ENCODE measurements around the gene MIOX.

MIOX gene

GRCh38 chr22:50486561-50487289 is at the start of gene MIOX:
TSS of gene MIOX (plus strand) at chr22:50486859. CDS start at chr22:50486898, 39 bp downstream.
- no peak for DNase-seq

- no peak for DNase-seq
Observed at GRCh38 chr22:50437511-50438304, 49.0 kb upstream of the MIOX start.

GRCh38 chr22:50438305-50439275 is 48.1 kb upstream of the MIOX start:
- DNase-seq, result no peak

DNA sequence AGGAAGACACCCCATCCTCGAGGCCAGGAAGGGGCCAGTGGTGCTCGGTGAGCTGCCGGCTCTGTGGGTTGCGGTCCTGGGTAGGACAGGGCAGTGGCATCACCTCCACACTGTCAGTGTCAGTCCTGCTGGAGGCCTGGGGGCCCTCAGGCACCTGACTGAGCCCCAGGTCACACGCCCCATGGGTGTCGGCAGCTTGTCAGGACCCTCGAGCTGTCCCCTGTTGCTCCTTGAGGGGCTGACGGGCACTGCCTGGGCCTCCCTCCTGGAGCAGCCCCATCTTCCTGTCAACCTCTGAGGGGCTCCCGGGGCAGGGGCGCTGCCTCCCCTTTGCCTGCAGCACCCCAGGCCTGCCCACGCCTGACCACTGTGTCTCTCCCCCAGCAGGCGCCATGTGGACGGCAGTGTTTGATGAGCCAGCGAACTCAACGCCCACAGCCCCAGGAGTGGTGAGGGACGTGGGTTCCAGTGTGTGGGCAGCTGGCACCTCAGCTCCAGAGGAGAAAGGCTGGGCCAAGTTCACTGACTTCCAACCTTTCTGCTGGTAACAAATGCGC is 47.3 kb upstream of the MIOX start:
- no peak for DNase-seq

GRCh38 chr22:50439871-50440331 is 46.8 kb upstream of the MIOX start:
- DNase-seq, result no peak

DNA sequence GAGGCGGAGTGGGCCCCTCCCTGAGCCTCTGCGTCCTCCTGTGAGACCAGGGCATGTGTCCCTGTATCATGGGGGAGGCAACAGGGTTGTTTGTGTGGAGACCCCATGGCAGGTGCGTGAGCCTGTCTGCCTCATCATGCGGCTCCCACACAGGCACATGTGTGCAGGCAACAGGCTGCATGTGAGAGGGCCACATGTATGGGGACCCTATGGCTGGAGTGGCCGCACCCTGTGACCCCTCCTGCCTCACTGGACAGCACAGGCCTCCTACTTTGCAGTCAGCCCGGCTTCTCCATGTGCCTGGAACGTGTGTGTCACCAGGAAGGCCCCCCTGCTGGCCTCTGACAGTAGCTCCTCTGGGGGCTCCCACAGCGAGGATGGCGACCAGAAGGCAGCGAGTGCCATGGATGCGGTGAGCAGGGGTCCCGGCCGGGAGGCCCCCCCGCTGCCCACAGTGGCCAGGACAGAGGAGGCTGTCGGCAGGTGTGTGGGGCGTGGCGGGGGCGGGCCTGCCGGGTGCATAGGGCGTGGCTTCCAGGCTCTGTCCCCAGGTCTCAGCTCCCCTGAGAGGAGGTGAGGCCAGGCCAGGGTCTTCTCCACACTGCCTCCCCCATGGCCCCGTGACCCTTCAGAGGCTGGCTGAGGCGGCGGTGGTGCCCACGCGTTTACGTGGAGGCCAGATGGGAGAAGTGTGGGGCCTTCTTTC is 46.0 kb upstream of the MIOX start:
- no peak for DNase-seq

DNA sequence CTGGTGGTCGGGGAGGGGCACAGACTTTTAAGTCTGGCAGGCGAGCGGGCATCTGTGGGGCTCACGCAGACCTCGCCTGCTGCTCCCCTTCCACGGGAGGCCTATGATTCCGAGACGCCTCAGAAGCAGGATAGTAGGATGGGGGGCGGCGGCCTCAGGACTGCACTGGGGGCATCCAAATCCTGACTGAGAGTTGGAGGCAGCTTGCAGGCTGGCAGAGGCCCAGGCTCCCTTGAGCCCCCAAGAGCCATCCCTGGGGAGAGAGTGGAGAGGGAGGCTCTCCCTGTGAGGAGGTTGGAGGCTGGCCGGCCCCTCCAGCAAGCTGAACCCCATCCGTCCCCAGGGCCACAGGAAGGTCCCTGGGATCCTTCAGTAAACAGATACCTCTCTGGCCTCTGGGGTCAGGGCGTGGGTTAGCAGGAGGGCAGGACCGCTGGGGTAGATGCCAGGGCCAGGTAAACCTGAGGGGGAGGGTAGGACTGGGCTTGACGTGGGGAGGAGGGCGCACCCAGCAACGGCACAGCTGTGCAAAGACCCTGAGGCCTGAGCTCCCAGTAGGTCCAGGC is 45.1 kb upstream of the MIOX start:
- DNase-seq, result no peak

GRCh38 chr22:50443197-50443596 is 43.5 kb upstream of the MIOX start:
- DNase-seq, result no peak

- DNase-seq, result no peak
Observed at GRCh38 chr22:50443801-50444625, 42.6 kb upstream of the MIOX start.

- DNase-seq, result no peak
Observed at GRCh38 chr22:50444663-50445062, 42.0 kb upstream of the MIOX start.

- no peak for DNase-seq
Observed at GRCh38 chr22:50445071-50445879, 41.4 kb upstream of the MIOX start.

- no peak for DNase-seq
Observed at GRCh38 chr22:50445880-50446707, 40.6 kb upstream of the MIOX start.

- no peak for DNase-seq
Observed at GRCh38 chr22:50446708-50447575, 39.7 kb upstream of the MIOX start.

GRCh38 chr22:50447576-50448551 is 38.8 kb upstream of the MIOX start:
- no peak for DNase-seq

- no peak for DNase-seq
Observed at GRCh38 chr22:50452649-50453048, 34.0 kb upstream of the MIOX start.

DNA sequence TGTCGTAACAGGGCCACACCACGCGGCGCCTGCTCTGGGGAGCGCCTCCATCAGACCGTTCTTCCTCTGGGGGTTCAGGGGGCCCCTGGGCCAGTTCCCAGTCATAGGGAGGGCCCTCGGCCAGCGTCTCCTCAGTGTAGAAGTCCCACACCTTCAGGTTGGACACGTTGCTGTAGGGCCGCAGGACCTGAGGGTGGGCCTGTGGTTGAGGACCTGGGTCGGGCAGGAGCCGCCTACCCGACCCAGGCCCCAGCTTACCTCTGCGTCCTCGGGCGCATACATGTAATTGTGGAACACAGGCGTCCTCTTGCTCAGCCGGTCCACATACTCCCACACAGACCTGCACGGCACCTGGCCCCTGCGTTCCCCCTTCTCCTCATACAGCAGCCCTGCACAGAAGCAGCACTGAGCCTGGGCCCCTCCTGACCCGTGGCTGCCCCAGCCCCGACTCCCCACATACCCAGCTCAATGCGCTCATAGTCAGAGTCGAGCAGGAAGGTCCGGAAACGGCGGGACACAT is 32.0 kb upstream of the MIOX start:
- DNase-seq, result no peak

Measured in NCI-H1694 treated with DMSO at 0.1 percent for 48 hours (cell line).